Activated effector memory CD4-positive, alpha-beta T cell treated with Interleukin-2 at 50 U/mL for 16 hours (primary cell): ENCODE measurements around the gene EPHB3.

Source experiments
- DNase-seq: peaks from one replicate; pipeline ENCODE4 v3.0.0-alpha.2; 2020

EPHB3 gene

DNA sequence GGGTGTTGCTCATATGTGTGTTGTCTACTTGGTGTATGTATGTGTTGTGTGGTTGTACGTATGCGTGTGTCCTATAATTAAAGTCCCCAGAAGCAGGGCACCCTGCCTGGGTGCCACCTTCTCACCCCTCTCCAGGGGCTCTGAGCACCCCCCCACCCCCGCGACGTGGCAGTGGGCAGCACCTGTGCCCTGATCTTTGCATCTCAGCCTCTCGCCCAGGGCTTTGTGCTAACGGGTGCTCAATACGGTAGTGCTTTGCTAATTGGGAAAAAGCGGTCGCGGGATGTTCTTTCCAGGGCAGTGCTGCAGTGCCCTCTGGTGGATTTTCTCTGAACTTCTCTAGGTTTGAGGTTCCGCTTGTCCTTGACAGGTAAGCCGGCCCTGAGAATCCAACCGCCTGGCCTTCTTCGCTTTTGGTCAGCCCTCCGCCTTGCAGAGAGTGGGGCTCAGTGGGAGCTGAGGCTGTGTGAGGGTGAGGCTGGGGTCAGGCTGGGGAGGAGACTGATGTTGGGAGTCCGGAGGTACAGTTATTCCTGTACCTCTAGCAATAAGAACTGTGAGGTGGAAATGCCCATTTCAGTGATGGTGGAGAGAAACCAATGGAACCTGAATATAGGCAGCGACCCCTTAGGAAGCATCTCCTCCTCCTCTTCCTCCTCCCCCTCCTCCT, 17.6 kb upstream of the EPHB3 start:
- peak; percentile 53 for DNase-seq

DNA sequence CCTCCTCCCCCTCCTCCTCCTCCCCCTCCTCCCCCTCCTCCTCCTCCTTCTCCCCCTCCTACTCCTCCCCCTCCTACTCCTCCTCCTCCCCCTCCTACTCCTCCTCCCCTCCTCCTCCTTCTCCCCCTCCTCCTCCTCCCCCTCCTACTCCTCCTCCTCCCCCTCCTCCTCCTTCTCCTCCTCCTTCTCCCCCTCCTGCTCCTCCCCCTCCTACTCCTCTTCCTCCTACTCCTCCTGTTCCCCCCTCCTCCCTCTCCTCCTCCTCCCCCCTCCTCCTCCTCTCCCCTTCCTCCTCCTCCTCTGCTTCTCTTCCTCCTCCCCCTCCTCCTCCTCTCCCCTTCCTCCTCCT, 17.1 kb upstream of the EPHB3 start:
- no peak for DNase-seq

DNA sequence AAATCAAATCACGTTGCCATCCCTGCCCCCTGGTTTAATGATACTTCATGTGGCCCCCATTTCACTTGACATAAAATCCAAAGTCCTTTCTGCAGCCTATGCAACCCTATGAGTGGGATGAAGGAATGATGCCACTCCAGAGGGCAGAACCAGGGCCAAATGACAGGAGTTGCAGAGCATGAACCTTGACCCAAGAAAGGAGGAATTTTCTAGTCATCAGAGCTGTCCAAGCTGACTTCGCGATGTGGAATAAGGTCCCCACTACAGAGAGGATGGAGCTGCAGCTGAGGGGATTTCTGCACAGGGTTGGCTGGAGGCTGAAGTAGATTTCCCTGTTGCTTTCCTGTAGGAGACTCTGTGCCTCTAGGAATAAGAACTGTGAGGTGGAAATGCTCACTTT, 15.8 kb upstream of the EPHB3 start:
- DNase-seq = no peak

GRCh38 chr3:184546252-184546651, 15.3 kb upstream of the EPHB3 start:
- no peak for DNase-seq

- no peak for DNase-seq
These were observed 11.6 kb upstream of the EPHB3 start for GRCh38 chr3:184549796-184550577.

DNA sequence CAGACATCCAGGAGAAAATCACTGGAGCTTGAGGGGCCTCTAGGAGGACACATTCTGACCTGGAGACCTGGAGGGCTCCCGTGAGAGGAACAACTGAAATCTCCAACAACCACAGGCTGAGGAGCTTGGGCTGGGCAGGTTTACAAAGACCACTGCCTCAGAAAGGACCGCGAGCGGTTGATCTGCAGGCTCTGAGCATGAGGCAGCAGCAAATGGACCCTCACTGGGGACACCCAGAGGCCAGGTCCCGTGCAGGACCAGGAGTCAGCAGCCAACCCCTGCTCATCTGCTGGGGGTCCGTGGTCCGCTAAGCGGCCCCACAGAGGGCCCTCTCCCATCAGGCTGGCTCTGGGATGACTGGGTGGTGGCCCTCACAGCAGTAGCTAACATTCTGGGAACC, 10.5 kb upstream of the EPHB3 start:
- DNase-seq = no peak

DNA sequence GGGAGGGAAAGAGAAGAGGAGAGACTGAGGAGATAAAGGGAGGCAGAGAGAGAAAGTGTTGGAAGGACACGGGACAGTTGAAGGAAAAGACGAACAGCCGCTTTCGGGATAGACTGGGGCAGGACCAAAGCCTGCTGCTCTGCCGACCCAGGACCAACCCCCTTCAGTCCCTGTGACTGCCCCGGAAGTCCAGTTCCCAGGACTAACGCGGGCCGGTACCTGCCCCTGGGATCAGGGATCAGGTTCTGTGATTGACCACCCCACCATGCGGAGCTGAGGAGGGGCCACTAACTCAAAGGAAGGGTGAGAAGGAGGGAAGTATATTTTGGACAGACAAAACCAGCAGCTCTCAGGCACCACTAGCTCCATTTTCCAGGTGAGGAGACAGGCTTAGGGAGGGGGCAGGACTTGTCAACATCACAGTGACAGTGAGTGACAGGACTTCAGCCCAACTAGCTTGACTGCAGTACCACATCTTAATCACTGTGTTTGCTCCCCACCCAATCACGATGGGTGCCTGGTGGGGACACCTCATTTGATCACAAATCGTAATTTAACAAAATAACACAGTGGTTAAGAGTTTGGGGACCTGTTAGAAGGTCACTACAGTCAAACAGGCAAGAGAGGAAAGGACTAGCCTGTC, 9.8 kb upstream of the EPHB3 start:
- DNase-seq = no peak

DNA sequence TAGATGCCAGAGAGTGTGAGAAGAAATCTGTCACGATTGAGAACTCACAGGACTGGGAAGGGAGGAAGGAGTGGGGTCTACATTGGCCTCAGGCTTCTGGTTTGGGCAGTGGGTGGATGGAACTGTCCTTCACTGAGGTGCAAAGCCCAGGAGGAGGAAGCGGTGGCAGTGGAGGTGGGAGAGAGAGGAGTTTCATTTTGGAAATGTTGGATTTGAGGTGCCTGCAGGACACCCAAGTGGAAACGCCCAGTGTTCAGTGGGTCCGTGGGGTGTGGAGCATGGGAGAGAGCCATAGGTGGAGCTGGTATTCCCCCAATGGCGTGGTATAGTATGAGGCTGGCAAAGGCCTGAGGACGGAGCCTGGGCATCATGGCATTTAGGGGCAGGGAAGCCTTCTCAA, 9.3 kb upstream of the EPHB3 start:
- DNase-seq = no peak

- no peak for DNase-seq
These were observed 8.7 kb upstream of the EPHB3 start for GRCh38 chr3:184552863-184553262.

DNA sequence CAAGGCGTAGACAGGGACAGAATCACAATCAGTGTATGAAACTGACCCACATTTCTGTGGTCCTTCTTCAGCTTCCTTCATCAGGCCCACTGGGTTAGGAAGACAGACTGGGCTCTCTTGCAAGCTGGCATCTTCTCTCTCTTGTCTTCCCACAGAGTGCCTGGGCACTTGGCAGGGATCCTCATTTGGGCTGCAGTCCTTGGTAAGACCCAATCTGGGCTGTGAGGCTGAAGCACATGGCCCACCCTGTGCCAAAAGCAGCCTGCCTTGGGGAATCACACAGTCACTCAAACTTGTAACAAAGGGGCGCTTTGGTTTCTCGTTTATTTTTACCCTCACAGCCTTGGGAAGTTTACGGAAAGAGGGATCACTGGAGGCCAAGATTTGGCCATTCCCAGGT, 8.2 kb upstream of the EPHB3 start:
- DNase-seq = no peak

DNA sequence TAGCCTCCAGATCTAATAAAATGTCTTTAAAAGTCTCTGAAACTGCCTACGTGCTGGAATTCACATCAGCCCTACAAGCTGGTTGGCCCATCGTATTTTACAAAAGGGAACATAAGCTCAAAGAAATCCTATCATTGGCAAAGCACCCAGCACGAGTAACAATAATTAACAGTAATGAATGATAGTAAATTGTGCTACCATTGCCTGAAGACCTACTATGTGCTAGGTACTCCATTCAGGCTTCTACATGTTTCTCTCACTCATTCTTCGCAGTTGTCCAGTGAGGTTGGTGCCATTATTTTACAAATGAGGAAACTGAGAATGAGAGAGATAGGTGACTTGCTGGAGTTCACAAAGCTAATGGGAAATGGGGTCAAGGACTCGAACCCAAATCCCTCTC, 7.1 kb upstream of the EPHB3 start:
- DNase-seq = no peak

- no peak for DNase-seq
These were observed 4.8 kb upstream of the EPHB3 start for GRCh38 chr3:184556582-184557347.

GRCh38 chr3:184557348-184557950, 4.1 kb upstream of the EPHB3 start:
- no peak for DNase-seq

DNA sequence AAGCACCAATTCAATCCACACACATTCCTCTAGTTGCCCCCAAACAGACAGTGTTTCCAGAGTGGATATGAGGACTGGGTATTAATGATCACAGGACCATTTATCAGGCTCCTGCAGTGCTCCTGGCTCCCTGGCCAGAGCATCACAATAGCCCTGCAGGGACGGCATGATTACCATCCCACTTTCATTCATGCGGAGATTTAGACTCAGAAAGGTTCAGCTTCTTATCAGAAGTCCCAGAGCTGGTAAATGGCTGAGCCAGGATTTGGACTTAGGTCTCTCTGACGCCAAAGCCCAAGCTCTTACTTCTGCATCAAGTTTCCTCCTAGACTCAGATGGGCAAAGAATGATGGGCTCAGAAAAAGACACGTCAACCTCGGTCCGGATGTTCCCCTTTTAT, 2.9 kb upstream of the EPHB3 start:
- no peak for DNase-seq

- no peak for DNase-seq
These were observed 2.2 kb upstream of the EPHB3 start for GRCh38 chr3:184559336-184559735.

DNA sequence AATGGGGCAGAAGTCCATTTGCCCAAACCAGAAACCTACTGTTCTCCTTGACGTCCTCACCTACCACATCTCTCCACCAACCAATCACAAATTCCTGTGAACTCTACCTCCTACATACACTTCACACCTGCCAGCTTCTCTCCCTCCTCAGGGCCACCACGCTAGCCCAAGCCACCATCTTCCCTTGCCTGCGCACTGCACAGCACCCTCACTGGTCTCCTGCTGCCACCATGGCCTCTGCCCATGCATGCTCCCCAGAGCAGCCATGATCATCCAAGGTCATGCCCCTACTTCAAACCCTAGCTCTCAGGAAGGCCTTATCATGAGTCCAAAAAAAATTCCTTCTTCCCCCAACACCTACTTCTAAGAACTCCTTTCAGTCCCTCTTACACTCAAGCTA, 1.1 kb upstream of the EPHB3 start:
- no peak for DNase-seq

DNA sequence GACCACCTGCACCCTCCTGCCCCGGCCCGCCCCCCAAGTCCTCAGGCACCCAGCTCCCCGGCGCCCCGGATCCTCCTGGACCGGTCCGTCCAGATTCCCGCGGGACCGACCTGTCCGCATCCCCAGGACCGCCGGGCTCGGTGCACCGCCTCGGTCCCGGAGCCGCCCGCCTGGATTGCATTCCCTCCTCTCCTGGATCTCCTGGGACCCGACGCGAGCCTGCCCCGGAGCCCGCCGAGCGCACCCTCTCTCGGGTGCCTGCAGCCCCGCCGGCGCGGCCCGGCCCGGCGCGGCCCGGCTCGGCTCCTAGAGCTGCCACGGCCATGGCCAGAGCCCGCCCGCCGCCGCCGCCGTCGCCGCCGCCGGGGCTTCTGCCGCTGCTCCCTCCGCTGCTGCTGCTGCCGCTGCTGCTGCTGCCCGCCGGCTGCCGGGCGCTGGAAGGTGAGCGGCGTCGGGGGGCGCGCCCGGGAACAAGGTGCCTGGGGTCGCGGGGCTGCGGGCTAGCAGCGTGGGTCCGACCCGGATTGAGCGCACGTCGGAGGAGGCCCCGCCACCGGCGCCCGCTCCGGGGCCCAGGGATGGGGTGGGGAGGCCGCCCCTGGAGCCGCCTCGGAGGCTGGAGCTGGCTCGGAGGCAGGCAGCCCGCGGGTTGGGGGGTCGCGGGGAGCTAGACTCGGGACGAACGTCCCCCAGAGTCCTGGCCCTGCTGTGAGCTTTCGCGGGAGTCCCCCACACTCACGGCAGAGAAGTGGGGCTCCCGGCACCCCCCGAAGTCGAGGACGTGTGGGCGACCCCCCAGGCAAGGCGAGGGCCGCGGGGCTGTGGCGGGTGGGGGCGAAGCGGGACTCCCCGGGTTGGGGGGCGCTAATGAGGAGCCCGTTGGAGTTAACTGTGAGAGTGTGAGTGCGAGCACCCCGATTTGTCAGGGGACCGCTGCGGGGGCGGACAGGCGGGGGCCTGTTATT, 610 bp downstream of the EPHB3 start:
- DNase-seq = no peak

DNA sequence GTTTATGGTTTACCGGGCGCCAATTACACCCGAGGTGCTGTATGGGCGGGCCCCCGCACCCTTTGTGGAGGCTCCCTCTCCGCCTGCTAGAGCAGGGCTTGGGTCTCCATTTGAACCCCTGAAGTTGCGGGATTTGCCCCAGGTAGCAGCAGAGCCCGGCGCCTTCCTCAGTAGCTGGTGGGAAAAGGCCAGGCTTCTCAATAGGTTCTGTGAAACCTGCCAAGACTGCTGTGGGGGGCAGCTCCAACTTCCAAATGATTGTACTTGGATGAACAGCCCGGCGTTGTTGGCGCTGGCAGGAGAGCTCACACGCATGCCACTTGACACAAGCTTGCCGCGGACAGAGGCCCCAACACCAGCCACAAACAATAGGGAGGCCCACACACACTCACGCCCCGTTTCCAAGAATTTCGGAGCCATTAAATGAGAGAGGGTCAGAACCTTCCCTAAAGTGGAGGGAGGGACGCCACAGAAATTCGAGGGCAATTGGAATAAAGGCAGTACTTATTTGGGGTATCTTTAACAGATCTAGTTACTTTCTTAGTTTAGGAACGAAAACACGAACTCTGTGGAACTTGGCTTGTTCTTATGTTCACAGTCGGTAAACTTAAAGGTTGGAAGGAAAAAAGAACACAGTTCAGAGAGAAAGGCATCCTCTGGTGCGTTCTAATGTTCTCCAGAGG, 1.4 kb downstream of the EPHB3 start:
- DNase-seq = no peak

GRCh38 chr3:184563561-184563925, 2.0 kb downstream of the EPHB3 start:
- DNase-seq = no peak

GRCh38 chr3:184563941-184564684, 2.5 kb downstream of the EPHB3 start:
- DNase-seq = no peak
